MCF 10A (cell line): ENCODE results near the gene B4GALNT3. TPM values are rescaled to one million over a fixed set of nuclear protein-coding genes. Genes with fewer than 3 reads are reported as not detected.

Experiments used
- BruUV-seq: library from RNA; stranded (reverse); fragments of 400-500 nt; replicated peaks from 2 replicates; lab custom pipeline; 2021; lab: Mats Ljungman, UMichigan
- CTCF ChIA-PET: fragments of 300-600 bp; sonication (Branson Sonifier 250); formaldehyde crosslinking; extraction: SDS; loops from one replicate; lab custom pipeline; 2021; ENCODE audit warnings: antibody characterized with exemption, inconsistent platforms; lab: Yijun Ruan, JAX
- POLR2A ChIA-PET: fragments of 300-600, 350-650 bp; sonication (Branson Sonifier 250); formaldehyde crosslinking; extraction: SDS; loops from one replicate; lab custom pipeline; 2020; ENCODE audit warnings: antibody characterized with exemption, inconsistent platforms; lab: Yijun Ruan, JAX
- DNase-seq: peaks from one replicate; pipeline ENCODE4 v3.0.0-alpha.2; 2018; ENCODE audit not compliant: unreplicated experiment
- H3K27ac Mint-ChIP-seq: one replicate; pipeline ENCODE4 v1.8.0; 2022; ENCODE audit warnings: mild to moderate bottlenecking, low read depth, mixed read lengths; ENCODE audit not compliant: unreplicated experiment
- H3K27me3 Mint-ChIP-seq: one replicate; pipeline ENCODE4 v1.8.0; 2022; ENCODE audit warnings: mixed read lengths; ENCODE audit not compliant: insufficient read depth, unreplicated experiment
- H3K36me3 Mint-ChIP-seq: one replicate; pipeline ENCODE4 v1.8.0; 2022; ENCODE audit warnings: mild to moderate bottlenecking, moderate library complexity, mixed read lengths; ENCODE audit not compliant: insufficient read depth, unreplicated experiment
- H3K4me1 Mint-ChIP-seq: one replicate; pipeline ENCODE4 v1.8.0; 2022; ENCODE audit warnings: mixed read lengths; ENCODE audit not compliant: insufficient read depth, unreplicated experiment
- H3K4me3 Mint-ChIP-seq: one replicate; pipeline ENCODE4 v1.8.0; 2022; ENCODE audit warnings: mild to moderate bottlenecking, moderate library complexity, mixed read lengths; ENCODE audit not compliant: unreplicated experiment
- H3K9me3 Mint-ChIP-seq: one replicate; pipeline ENCODE4 v1.8.0; 2022; ENCODE audit warnings: mixed read lengths; ENCODE audit not compliant: unreplicated experiment
- intact Hi-C: fragments of 100-400 bp; cut with micrococcal nuclease; formaldehyde crosslinking; loops from 2 replicates; pipeline ENCODE4 v1.14.1; 2022
- total RNA-seq: library from RNA; stranded (reverse); gene quantifications from 2 replicates; pipeline ENCODE4 v1.2.3, GENCODE V29; 2022
- TF ChIP-seq, protein P1 (sequence below): fragments of 200-600 bp; IDR thresholded peaks from one replicate; pipeline ENCODE4 v1.8.0; 2022; ENCODE audit warnings: antibody characterized with exemption, mild to moderate bottlenecking; ENCODE audit not compliant: unreplicated experiment

Gene B4GALNT3
- total RNA-seq, 1 experiment from 2014 or later: 0.68 TPM

- ChIA-PET POLR2A (interaction anchor here (1.1 to 2.1 kb wide), 5 partner anchors 88 to 105 kb away, joined by 3 to 7 read pairs (median 4); no protein-coding TSS in a partner anchor), CTCF (interaction anchor here (0.5 to 8.3 kb wide), 38 partner anchors 10 to 551 kb away, joined by 3 to 131 read pairs (median 4); no protein-coding TSS in a partner anchor)
- H3K36me3 Mint-ChIP-seq: no peaks in the 10 kb centered on the region
- TSS peak; percentile 63 for BruUV-seq
- intact Hi-C loops: loop anchor here (1.0 kb wide), 1 partner anchor 105 kb away; no protein-coding TSS in a partner anchor
- DNase-seq: peak; percentile 66
- no peak overlapping the region for H3K4me3 Mint-ChIP-seq
- no peaks in the 10 kb centered on the region for H3K27me3 Mint-ChIP-seq
- H3K4me1 Mint-ChIP-seq: no peaks in the 10 kb centered on the region
- TF ChIP-seq, protein P1, sequence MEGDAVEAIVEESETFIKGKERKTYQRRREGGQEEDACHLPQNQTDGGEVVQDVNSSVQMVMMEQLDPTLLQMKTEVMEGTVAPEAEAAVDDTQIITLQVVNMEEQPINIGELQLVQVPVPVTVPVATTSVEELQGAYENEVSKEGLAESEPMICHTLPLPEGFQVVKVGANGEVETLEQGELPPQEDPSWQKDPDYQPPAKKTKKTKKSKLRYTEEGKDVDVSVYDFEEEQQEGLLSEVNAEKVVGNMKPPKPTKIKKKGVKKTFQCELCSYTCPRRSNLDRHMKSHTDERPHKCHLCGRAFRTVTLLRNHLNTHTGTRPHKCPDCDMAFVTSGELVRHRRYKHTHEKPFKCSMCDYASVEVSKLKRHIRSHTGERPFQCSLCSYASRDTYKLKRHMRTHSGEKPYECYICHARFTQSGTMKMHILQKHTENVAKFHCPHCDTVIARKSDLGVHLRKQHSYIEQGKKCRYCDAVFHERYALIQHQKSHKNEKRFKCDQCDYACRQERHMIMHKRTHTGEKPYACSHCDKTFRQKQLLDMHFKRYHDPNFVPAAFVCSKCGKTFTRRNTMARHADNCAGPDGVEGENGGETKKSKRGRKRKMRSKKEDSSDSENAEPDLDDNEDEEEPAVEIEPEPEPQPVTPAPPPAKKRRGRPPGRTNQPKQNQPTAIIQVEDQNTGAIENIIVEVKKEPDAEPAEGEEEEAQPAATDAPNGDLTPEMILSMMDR: peak; percentile 75
- no peak overlapping the region for H3K27ac Mint-ChIP-seq
- H3K9me3 Mint-ChIP-seq: no peaks in the 10 kb centered on the region
These were observed 17.4 kb upstream of the B4GALNT3 start for GRCh38 chr12:442235-442884.

DNA sequence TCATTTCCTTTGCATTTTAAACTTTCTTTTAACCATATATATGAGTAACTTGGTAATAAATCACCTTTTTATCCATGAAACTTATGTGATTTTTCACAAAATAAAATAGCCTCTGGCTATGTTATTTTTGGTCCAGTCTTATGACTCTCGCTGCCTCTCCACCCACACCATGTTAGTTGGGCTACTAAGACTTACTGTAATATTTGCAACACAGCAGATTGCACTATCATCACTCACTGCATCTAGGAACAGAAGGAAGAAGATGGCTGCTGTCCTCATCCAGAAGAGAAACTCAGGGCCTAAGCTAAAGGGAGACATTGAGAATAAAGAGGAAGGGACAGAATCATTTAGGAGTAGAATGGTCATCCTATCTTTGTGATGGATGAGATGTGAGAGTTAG lies 12.6 kb upstream of the B4GALNT3 start:
- TF ChIP-seq, protein P1: no peak
- DNase-seq: no peak
- Mint-ChIP-seq H3K4me3 (no peak overlapping the region), H3K9me3 (no peaks in the 10 kb centered on the region), H3K4me1 (no peaks in the 10 kb centered on the region), H3K36me3 (no peaks in the 10 kb centered on the region), H3K27ac (no peak overlapping the region), H3K27me3 (no peaks in the 10 kb centered on the region)
- ChIA-PET POLR2A (interaction anchor here (0.6 kb wide), 2 partner anchors 270 to 435 kb away, joined by 3 read pairs; no protein-coding TSS in a partner anchor), CTCF (interaction anchor here (0.6 to 1.5 kb wide), 7 partner anchors 20 to 100 kb away, joined by 3 to 6 read pairs (median 4); no protein-coding TSS in a partner anchor)
- intact Hi-C loops: no loop called here
- no TSS peak for BruUV-seq

DNA sequence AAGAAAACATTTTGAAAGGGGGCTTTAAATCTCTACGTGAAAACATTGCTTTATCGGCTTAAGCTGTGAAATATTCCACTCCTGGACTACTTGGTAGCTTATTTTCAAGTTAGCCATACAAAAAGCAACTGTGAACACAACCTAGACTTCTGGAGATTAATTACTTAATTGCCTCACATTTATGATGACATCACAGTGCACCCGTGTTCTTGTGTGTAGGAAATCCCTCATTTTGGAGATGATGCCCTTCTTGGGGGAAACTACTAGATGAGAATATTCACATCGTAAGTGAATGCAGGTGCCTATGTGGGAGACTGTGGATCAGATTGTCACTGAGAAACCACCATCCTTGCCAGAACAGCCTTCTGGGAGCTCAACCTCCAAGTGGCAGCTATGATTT lies 10.5 kb upstream of the B4GALNT3 start:
- ChIA-PET POLR2A (interaction anchor here (0.8 to 1.0 kb wide), 2 partner anchors 47 to 305 kb away, joined by 3 to 4 read pairs; no protein-coding TSS in a partner anchor), CTCF (interaction anchor here (0.6 to 3.0 kb wide), 4 partner anchors 9 to 386 kb away, joined by 3 to 28 read pairs (median 7); no protein-coding TSS in a partner anchor)
- intact Hi-C loops: no loop called here
- no peak overlapping the region for H3K4me3 Mint-ChIP-seq
- TF ChIP-seq, protein P1: no peak
- H3K9me3 Mint-ChIP-seq: no peaks in the 10 kb centered on the region
- H3K27me3 Mint-ChIP-seq: peaks cover 2% of the 10 kb centered on the region
- no peaks in the 10 kb centered on the region for H3K36me3 Mint-ChIP-seq
- no TSS peak for BruUV-seq
- DNase-seq: no peak
- no peaks in the 10 kb centered on the region for H3K4me1 Mint-ChIP-seq
- no peak overlapping the region for H3K27ac Mint-ChIP-seq

- Mint-ChIP-seq H3K9me3 (no peaks in the 10 kb centered on the region), H3K27me3 (peaks cover 14% of the 10 kb centered on the region), H3K4me3 (no peak overlapping the region), H3K27ac (no peak overlapping the region), H3K36me3 (no peaks in the 10 kb centered on the region), H3K4me1 (no peaks in the 10 kb centered on the region)
- no peak for DNase-seq
- POLR2A ChIA-PET: no interaction called here
- intact Hi-C loops: loop anchor here (10.0 kb wide), 1 partner anchor 54 kb away; no protein-coding TSS in a partner anchor
- TF ChIP-seq, protein P1: no peak
- BruUV-seq: no TSS peak
- CTCF ChIA-PET: interaction anchor here (1.9 to 4.5 kb wide), 3 partner anchors 9 to 97 kb away, joined by 11 to 42 read pairs (median 28); no protein-coding TSS in a partner anchor
These were observed 9.3 kb upstream of the B4GALNT3 start for GRCh38 chr12:450438-450837.
